T-helper 1 cell (primary cell): ENCODE results near the gene NR1H4.
"Not testable (repeated sequence)": the region's sequence is repeated elsewhere in the genome, so short reads cannot be mapped to it uniquely, and the experiment has no call there.

Source experiments
- DNase-seq, 5 donors: peaks; one replicate each; pipeline ENCODE4 v3.0.0-alpha.2; 2012 to 2020

NR1H4 gene

DNA sequence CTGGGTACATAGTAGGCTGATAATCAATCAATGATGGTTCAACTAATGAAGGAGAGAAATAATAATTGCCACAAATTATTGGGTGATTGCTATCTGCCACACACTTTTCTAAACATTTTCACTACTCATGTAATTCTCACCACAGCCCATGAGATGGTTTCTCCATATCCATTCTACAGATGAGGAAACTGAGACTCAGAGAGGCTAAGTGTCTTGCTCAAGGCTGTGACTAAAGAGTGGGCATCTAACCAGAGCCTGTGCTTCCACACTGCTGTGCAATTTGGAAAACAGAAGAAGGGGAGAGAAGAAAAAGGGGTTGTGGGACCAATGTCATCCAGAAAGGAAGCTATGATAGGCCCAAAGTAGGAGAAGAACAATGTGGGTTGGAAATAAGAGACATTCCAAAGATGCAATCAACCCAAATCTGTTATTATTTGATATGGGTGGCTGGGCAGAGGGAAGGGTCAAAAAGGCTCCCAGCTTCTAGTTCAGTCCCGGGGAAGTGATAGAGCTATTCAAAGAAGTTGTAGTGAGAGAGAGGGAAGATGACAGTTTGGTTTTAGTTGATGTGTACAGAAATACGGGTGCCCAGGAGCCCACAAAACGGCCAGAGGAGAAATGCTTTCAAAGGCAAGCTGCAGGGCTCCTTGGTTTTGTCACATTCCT lies 483 bp upstream of the NR1H4 start:
- DNase-seq, result no peak

DNA sequence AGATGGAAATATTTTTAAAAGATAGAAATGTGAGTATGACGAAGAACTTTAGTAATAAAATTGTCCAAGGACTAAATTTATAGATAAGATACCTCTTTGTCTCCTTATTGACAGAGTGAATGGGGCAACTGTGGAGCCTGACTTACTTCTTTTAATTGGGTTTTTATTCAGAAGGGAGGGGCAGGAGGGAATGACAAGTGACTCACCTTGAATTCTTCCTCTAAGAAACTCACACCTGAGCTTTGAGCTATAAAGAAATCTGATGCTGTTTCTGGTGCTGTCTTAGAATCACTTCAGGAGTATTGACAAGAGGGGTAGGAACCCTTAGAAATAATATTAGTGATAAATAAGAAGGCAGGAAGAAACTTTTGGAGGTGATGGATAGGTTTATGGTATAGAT lies 951 bp downstream of the NR1H4 start:
- no peak for DNase-seq

DNA sequence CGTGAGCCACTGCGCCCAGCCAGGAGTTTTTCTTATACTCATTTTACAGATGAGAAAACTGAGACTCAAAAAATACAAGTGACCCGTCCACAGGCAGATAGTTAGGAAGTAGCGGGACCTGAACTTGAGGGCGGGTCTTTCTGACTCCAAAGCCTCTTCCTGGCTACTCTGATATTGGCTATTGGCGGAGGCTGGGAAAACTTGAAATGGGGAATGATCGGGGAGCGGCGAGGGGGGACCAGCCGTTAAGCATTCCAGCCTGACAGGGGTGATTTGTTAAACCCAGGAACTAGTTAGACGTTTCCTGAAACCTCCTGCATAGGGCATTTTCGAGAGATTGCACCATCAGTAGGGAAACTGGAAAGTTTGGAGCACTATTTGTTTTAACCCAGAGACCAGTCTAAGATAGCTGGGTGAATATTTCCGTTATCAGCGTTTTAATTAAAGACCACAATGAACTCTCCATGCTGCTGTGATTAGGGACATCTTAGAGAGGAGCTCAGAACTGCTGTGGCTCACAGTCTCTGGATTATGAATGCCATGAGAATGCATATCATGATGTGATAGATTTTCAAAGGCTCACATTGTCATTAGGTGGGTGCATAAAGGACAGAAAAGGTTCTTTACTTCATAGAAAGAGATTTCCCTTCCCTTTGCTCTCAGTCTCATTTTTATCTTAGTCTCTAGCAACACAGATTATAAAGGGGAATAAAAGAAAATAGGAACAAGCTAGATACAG lies 2.5 kb downstream of the NR1H4 start:
- DNase-seq, result no peak

DNA sequence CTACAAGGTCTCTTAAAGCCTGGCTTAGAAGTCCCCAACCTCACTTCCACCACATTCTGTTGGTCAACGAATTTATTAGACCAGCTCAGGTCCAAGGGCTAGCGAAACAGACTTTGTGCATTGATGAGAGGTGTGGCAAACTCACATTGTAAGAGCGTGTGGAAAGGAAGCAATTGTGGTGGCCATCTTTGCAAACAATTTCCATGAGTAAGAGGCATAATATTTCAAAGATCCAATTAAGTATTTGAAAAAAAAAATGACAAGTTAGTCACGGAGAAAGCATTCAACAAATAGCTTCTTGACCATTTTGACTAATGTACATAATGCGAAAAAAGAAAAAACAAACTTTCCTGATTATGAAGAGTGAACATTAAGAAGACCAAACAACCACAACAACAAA lies 7.4 kb downstream of the NR1H4 start:
- no peak for DNase-seq

DNA sequence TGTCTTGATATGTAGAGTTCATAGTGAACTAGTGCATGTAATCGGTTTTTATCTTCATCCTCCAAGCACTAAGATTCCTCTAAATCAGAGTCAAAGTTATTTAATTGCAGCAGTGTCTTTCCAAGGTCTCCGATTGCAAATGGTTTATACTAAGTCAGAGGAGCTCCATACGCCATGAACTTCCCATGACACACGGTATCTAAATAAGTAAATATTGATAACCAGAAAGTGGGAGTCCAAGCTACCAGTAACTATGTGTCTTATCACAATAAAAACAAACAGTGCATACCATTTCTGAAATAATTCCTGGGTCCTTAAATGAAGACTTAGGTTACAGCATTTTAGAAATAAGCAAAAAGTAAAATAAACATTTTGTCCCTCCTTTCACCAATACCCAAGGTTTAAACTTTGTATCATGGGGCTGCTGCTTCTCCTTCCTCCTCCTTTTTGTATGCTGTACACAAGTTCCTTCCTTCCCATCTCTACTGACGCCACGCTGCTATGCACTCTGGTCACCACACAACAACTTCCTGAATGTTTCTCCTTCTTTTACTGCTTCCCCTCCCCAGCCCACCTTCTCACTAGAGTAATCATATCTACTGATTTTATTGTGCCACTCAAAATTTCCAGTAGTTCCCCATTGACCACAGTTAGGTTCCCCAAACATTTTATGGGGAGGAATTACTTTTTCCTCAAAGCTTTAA lies 10.7 kb downstream of the NR1H4 start:
- DNase-seq, result no peak

DNA sequence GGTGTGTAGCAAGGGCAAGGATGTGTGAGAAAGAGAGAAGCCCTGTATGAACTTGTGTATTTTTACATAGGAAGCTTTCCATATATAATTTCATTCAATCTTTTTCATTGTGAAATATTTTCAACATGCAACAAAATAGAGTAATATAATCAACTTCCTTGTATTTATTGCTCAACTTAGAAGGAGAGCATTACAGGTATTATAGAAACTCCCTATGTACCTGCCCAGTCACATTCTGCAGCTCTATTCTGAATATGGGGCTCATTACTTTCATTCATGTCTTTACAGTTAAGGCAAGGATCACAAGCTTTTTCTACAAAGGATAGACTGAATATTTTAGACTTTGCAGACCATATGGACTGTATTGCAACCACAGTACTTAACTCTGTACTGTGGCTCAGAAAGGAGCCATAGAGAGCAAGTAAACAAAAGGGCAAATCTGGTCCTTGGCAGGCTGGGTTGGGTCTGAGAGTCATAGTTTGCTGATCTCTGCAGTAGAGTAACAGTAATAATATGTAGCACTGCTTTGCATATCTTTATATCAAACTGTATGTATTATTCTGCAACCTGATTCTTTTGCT lies 11.3 kb downstream of the NR1H4 start:
- no peak for DNase-seq

DNA sequence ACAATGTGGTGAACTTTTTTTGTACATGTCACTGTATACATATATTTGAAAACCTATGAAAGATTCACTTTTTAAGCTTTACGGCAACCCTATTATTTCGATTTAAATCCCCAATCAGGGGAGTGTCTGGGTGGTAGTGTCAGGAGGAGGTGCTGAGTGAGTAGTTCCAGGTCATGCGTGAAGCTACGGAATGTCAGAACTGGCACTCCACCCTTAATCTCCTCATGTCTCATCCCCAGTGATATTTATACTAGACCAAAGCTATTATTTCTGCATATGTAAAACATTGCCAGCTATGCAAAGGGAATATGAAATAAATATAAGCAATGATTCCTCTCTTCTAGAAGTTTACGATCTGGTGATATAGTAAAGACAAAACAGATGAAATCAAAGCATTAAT lies 12.3 kb downstream of the NR1H4 start:
- DNase-seq, result no peak

DNA sequence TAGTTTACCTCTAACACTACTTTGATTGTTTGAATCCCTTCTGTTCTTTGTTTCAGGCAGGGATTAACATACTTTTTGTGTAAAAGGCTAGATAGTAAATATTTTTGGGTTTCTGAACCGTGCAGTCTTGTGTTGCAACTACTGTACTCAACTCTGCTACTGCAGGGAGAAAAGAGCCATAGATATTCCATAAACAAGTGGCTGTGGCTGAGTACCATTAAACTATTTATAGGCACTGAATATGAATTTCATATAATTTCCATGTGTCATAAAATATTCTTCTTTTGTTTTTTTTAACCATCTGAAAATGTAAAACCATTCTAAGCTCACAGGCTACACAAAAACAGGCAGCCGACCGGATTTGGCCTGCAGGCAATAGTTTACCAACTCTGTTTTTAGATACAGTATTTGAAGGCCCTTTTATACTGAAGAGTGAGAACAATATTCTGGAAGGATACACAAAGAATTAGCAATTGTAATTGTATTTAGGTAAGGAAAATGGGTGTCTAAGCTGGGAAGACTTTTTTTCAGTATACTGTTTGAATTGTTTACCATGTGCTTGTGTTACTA lies 15.7 kb downstream of the NR1H4 start:
- no peak for DNase-seq

DNA sequence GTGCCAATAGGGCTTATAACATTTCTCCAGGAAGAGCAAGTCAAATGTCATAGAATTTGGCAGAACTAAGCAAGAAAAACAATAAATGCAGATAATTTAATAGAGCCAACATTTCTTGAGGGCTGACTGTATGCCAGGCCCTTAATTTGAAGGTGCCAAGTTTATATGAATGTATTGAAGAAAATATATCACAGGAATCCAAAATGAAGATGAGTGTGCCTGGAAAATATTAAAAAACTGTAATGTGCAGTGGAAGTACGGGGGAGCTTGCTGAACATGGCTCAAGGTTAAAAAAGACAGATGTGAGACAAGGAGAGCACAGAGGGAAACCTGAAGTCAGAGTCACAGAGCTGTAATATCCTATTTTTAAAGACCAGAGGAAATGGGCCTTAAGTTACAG lies 16.4 kb downstream of the NR1H4 start:
- DNase-seq, result no peak

DNA sequence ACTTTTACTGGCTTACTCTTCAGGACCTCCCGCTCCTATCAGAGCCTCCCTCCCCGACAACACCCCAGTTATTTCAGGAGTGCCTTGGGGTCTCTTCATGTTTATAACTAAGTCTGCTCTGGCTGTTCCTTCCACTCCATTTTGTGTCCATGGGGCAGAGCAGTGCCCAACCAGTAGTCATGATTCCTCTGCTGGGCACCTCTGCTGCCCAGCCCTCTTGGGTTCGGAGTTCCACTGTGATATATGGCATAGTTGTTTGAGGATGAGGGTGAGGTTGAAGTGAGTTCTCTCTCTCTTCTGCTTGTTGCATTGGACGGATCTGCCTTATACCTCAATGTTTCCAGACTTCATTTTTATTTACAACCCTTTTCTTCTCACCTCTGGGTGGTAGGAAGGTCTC lies 17.4 kb downstream of the NR1H4 start:
- no peak for DNase-seq

DNA sequence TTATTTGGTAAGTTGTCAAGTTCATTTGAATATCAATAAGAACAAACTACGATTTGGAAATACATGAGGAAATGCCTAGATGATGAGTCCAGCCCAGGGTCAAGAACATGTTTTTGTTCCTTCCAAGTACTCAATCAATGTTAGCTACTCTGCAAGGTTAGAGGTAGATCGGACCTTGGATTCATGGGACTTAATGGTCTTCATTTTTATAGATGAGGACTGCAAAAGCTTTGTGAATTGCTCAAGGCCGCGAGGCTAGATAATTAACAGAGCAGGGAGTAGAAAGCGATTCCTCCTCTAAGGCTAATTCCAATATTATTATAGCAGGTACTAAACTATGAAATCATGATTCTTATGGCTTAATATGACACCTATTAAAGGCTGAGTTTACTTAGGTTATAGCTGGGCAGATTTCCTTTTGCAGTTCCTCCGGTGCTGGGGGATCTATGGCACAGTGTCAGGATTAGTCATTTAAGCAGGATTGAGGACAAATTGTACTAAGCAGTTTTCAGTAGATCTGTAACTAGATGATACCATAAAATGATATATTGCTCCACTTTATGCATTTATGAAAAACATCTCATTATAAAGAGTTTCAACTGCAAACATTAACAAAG lies 19.8 kb downstream of the NR1H4 start:
- no peak for DNase-seq

DNA sequence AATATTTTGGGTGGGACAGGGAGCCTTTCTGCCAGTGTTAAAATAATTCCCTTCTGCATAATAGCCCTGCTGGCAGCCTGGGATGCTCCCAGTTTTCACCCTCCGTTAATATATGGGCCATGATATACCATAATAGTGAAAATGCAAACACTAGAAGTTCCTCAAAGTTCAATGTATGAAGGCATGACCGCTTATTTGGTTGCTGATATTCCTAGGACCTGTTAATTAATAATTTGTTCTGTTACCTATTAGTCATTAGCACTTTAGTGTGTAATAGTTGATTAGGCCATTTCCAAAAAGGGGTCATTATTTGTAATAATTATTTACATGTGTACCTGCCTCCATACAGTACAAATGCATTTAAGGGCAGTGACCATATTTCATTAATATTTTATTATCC lies 20.4 kb downstream of the NR1H4 start:
- DNase-seq, result no peak

DNA sequence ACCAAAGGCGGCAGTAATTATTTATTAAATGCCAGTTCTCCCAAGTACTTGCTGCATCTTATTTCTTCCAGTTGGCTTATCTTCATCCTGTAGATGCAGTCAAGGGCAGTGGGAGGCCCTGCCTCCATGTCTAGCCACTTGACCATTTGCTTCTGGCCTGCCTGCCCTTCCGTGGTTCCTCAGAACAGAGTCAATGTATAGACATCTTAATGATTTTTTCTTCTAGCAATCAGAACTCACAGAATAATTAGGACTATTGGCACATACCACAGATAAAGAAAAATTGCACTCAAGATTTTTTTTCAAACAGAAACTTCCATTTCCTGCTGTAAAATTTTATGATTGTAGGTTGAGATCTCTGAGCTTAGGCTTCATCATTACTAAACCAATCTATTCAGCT lies 20.9 kb downstream of the NR1H4 start:
- DNase-seq, result no peak

DNA sequence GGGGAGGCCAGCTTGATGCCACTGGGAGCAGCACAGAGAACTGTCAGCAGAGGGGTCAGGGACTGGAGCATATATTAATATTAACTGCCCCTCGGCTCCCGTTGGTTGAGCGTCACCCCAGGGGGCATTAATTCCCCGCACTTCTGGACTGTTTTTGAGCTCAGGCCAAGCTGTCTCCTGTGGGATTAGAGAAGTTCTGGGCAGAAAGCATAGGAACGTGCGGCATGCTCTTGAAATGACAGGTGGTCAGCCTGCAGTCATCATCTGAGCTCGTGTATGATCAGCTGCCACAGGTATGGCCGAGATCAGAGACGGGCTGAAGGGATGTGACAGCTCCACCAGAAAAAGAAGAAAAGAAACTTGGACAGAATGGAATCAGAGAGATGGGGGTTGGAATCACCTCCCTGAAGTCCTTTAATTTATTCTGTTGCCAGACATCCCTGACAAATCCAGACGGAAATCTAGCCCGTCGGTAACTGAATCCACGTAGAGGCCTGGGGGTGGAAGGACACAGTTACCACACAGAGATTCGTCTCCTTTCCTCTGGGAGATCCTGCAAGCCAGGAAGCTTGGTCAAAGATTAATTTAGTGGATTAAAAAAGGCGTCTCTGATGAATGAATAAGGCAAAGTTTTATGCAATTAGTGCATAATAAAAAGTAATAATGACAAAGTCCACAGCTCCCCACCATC lies 23.6 kb downstream of the NR1H4 start:
- no peak for DNase-seq

DNA sequence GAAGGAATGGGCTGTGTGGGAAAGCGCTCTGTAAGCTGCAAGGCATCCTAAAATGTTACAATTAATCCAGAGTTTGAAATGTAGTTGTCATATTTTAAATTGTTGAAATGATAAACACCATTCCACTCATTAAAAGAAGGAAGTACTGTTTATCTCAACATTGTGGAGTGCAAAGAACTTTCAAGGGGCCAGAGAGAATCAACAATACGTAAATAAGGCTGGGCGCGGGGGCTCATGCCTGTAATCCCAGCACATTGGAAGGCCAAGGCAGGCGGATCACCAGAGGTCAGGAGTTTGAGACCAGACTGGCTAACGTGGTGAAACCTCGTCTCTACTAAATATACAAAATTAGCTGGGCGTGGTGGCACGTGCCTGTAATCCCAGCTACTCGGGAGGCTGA lies 24.5 kb downstream of the NR1H4 start:
- no peak for DNase-seq

DNA sequence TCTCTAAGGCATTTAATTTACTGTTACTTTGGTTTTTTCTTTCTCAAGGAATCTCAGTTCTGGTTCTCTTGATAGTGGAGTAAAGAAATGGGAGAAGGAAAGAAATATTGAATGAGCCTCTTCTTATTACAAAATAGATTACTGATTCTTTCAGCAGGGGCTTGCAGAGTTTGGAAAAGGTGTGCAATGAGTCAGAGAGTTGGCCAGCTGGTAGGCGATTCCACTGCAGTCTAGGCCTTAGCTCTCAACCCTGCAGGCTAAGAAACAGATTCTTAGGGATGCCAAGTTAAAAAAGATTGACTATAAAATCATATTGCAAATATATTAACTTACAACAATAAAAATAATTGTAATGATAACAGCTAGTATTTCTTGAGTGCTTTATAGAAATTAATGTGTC lies 25.8 kb downstream of the NR1H4 start:
- no peak for DNase-seq

DNA sequence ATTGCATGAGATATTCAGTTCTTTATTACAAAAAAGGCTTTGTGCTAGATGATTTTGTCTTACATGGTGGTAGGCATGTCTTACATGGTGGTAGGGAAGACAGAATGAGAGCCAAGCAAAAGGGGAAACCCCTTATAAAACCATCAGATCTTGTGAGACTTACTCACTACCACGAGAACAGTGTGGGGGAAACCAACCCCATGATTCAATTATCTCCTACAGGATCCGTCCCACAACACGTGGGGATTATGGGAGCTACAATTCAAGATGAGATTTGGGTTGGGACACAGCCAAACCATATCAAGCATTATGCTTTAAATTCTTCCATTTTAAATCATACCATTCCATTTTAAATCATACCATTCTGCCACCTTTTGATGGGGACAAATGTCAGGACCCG lies 29.1 kb downstream of the NR1H4 start:
- DNase-seq, result not testable (repeated sequence)

DNA sequence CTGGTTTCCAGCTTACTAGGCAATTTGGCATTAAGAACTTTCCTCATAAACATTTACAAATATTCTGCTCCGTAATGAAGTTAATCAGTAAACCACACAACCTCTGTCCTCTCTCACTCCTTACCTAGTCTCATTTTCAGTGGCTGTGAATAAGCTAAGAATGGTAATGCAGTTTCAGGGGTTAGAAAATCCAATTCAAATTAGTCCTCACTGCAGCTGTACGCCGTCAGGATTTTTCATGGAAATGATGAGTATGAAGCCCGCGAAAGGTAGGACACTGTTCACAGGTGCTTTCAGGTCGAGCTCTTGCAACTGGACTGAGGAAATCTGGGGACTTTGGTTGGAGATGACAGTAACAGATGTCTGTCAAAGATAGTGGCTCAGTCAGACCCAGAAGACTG lies 29.6 kb downstream of the NR1H4 start:
- no peak for DNase-seq

DNA sequence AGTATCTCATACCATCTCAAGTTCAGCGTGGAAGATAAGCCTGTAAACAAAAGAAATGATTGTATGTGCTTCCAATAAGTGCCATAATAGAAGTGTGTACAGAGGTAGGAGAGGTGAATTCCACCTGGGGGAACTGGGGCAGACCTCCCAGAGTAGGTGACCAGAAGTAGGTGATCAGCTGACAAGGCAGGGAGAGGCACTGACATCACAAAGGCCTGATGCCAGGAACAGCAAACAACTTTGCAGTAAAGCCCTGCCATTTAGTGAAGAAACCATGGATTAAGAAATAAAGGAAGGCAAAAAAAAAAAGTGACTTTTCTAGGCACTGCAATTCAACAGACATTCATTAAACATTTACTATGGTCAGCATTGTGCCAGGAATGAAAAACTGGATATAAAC lies 31.1 kb downstream of the NR1H4 start:
- DNase-seq, result no peak

DNA sequence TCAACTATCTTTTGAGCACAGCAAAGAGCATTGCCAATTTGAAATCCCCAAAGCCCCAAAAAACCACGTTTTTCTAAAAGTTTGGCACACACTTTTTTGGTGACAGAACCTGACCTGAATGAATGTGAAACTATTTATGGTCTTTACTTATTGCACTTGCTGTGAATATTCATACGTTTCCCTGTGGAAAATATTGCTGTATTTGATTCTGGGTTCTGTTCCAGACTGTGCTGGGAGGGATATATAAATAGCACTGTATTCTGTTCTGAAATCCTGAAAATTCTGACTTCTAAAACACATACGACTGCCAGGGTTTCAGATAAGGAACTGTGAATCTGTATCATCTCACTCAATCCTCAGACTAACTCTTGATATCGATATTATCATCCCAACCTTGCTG lies 35.1 kb downstream of the NR1H4 start:
- DNase-seq, result no peak

DNA sequence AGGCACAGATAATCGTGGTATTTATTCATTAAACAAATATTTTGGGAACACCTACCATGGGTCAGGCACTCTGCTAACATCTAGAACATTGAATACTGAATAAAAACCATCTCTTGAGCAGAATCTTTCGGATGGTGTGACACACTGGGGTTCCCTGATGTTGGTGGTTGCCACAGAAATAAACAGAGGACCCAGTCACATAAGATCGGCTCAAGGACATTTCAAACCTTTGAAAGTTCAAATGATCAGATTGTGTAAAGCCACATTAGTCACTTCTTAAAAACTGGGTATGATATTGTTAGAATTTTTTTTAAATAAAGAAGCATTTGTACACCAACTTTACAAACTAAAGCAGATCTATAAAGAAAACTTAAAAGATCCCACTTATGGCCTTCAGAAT lies 39.0 kb downstream of the NR1H4 start:
- no peak for DNase-seq

DNA sequence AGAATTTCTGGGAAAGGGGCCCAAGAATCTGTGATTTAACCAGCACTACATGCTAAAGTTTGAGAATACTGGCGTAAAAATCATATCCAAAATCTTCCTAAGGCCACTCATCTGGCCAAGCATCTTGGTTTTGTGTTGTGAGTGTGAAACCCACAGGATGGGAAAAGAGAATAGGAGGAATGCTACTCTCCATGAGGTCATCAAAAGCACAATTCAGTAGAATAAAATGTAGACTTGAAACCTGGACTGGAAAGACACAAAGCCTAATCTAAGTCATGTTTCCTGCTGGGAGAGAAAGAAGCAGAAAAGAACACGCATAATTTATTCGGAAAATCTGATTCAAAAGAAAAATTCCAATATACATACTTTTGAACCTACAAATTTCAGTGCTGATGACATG lies 42.3 kb downstream of the NR1H4 start:
- no peak for DNase-seq
